GM13977 (cell line): ENCODE results near the gene ABI3.

Experiments used
- DNase-seq: peaks from one replicate; pipeline ENCODE4 v3.0.0; 2012; ENCODE audit warnings: low spot score
- in situ Hi-C: fragments of 300-500 bp; cut with MboI; formaldehyde crosslinking; loops from one replicate; pipeline ENCODE4 v1.12.0; 2022; ENCODE audit warnings: low sequenced_read_pairs, low pct_unique_long_range_greater_than_20kb, mixed read lengths, inconsistent platforms; ENCODE audit not compliant: unreplicated experiment
- TF ChIP-seq, protein P1 (sequence below): IDR thresholded peaks from 2 replicates; pipeline ENCODE4 v1.5.1; 2012; ENCODE audit warnings: mild to moderate bottlenecking, control low read depth; ENCODE audit not compliant: insufficient read depth; ENCODE audit errors: extremely low read depth, missing control alignments

Gene ABI3

DNA sequence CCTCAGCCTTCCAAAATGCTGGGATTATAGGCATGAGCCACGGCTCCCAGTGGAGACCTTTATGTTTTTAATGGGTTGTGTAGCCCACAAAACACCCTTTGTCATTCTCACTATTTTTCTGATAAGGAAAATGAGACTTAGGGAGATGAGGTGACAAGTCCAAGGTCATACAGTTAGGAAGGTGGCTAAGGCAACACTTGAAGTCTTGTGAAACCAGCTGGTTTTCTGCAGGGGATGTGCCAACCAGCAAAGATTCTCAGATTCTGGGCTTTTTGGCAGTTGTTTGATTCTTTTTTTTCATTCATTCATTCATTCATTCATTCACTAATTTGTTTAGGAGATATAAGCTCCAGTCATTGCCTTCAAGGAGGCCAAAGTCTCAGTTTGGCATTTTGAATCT lies 30.1 kb downstream of the ABI3 start:
- DNase-seq = no peak
- TF ChIP-seq, protein P1, sequence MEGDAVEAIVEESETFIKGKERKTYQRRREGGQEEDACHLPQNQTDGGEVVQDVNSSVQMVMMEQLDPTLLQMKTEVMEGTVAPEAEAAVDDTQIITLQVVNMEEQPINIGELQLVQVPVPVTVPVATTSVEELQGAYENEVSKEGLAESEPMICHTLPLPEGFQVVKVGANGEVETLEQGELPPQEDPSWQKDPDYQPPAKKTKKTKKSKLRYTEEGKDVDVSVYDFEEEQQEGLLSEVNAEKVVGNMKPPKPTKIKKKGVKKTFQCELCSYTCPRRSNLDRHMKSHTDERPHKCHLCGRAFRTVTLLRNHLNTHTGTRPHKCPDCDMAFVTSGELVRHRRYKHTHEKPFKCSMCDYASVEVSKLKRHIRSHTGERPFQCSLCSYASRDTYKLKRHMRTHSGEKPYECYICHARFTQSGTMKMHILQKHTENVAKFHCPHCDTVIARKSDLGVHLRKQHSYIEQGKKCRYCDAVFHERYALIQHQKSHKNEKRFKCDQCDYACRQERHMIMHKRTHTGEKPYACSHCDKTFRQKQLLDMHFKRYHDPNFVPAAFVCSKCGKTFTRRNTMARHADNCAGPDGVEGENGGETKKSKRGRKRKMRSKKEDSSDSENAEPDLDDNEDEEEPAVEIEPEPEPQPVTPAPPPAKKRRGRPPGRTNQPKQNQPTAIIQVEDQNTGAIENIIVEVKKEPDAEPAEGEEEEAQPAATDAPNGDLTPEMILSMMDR = no peak
- in situ Hi-C loops = no loop called here

DNA sequence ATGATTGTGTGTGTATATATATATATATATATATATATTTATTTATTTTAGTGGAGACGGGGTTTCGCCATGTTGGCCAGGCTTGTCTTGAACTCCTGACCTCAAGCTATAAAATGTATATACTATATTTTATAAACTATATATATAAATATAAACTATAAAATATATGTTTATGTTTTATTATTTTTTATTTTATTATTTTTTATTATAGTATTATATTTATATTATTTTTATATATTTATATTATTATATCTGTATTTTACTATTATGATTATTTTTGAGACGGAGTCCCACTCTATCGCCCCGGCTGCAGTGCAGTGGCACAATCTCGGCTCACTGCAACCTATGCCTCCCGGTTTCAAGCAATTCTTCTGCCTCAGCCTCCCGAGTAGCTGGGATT lies 30.5 kb downstream of the ABI3 start:
- DNase-seq = no peak
- in situ Hi-C loops = no loop called here
- TF ChIP-seq, protein P1 = no peak

DNA sequence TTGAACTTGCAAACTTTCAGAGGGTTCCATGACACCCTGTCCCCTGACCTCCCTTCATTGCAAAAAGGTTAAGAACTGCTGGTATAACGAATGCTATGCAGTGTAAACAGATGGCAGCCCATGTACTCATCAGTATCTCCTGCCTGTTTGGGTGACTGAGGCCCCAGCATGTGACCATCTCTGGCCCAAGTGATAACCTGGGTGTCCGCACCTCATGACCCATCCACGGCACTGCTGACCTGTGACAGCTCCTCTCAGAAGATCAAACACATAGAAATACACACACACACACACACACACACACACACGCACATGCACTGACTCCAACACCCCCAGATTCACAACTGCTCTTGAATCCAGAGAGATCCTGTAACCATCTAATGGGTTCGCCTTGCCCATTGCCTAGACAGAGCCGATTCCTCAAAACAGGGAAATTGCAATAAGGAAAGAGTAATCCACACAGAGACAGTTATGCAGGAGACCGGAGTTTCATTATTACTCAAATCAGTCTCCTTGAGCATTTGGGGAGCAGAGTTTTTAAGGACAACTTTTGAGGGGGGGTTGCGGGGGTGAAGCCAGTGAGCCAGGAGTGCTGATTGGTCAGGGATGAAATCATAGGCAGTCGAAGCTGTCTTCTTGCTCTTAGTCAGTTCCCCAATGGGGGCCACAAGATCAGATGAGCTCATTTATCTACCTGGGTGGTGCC lies 31.3 kb downstream of the ABI3 start:
- no peak for DNase-seq
- in situ Hi-C loops = no loop called here
- TF ChIP-seq, protein P1 = no peak

DNA sequence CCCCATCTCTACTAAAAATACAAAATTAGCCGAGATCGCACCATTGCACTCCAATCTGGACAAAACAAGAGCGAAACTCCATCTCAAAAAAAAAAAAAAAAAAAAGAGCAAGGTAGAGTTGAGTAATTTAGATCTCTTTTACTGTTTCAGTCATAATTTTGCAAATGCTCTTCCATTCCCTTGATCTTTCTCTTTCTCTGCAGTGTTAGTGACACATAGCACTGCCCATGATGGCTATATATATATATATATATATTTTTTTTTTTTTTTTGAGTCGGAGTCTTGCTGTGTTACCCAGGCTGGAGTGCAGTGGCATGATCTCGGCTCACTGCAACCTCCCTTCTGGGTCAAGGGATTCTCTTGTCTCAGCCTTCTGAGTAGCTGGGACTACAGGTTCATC lies 32.3 kb downstream of the ABI3 start:
- TF ChIP-seq, protein P1 = no peak
- DNase-seq = no peak
- in situ Hi-C loops = no loop called here

DNA sequence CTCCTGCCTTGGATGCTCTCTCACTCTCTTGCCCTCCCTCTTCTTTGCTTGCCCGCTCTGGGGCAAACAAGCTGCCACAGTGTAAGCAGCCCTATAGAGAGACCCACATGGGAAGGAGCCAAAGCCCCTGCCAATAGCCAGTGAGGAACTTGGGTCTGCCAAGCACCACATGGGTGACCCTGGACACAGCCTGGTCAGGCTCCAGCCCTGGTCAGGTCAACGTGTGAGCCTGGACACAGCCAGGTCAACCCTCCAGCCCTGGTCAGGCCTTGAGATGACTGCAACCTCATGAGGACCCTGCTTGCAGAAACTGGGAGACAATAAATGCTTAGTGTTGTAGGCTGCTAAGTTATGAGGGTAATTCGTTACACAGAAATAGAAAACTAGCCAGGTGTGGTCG lies 34.3 kb downstream of the ABI3 start:
- no peak for DNase-seq
- TF ChIP-seq, protein P1 = no peak
- in situ Hi-C loops = no loop called here

DNA sequence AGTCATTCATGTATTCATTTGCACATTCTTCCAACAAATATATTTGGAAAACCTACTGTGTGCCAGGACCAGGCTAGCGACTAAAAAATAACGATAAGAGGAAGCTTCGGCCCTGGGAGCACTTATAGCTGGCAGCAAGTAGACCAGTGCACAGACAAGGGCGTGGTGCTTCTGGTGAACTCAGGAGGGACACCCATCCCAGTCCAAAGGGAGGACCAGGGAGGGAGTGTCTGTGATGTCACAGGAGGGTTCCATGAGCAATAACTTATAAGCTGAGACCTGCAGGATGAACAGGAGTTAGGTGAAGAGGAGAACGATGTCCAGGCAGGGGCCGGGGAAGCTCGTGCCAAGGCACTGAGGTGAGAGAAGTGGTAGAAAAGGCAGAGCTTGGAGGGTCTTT lies 37.4 kb downstream of the ABI3 start:
- no peak for DNase-seq
- in situ Hi-C loops = no loop called here
- TF ChIP-seq, protein P1 = no peak
